ENCODE data around the gene PLEKHO2.

DNA sequence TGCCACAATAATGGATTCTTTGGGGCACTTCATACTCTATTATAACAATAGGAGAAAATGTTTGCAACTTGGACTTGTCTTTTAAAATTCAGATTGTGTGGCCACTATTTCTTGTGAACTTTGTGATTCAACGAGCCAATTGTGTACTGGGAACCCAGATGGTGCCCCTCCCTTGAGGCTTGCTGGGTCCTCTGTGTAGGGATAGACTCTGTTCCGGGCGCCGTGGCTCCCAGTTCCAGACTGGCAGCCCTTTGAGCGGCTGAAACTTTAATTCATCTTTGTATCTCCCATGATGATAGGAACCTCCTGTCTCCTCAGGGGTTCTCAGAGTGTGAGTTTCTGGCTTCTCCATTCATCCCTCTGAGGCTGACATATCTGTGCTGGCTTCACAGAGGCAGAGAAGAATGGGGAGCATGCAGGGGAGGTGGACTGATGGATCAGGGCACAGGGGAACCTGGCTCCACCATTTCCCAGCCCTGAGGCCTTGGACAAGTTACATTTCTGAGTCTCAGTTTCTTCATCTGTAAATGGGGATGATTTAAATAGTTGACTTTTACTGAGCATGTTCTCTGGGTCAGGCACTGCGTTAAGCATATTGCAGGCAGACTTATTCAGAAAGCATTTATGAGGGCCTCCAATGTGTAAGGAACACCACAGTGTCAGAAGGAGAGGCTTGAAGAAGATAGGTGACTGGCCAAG is 54.8 kb downstream of the PLEKHO2 start:
- TF ChIP-seq POLR2A (IDR thresholded peaks at IDR 0.05) = no peak
- TF ChIP-seq, protein P1, sequence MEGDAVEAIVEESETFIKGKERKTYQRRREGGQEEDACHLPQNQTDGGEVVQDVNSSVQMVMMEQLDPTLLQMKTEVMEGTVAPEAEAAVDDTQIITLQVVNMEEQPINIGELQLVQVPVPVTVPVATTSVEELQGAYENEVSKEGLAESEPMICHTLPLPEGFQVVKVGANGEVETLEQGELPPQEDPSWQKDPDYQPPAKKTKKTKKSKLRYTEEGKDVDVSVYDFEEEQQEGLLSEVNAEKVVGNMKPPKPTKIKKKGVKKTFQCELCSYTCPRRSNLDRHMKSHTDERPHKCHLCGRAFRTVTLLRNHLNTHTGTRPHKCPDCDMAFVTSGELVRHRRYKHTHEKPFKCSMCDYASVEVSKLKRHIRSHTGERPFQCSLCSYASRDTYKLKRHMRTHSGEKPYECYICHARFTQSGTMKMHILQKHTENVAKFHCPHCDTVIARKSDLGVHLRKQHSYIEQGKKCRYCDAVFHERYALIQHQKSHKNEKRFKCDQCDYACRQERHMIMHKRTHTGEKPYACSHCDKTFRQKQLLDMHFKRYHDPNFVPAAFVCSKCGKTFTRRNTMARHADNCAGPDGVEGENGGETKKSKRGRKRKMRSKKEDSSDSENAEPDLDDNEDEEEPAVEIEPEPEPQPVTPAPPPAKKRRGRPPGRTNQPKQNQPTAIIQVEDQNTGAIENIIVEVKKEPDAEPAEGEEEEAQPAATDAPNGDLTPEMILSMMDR (IDR thresholded peaks at IDR 0.05) = no peak
